ENCODE data around the gene IL17REL.

DNA sequence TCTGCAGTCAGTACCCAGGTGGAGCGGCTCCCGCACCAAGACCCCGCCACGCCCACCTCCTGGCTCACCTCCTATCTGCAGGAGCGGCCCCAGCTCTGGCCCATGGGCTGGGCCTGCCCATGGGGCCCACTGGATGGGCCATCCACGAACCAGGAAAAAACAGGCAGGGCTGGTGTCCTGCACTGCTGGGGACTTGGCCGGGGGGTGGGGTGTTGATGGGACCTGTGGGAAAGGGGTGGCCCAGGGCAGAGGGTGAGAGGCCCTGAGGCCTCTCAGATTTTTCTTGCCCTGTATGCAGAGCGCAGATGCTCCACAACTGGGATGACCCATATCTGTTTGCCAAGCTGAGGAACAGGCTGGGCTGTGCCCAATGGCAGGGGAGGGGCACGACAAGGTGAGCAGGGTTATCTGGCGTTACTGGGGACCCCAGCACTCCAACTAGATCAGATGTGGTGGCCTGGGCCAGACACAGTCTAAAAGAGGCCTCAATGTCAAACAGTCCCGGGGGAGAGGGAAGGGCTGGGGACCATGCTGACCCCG is 54.7 kb downstream of the IL17REL start:
- TF ChIP-seq GATA3 (IDR thresholded peaks at IDR 0.05; ENCODE audit: low read depth, low read length) (no peak), GATA2 (IDR thresholded peaks at IDR 0.05; ENCODE audit: low read depth, low read length) (no peak)

Data from SH-SY5Y (cell line).